Kidney glomerular epithelial cell (primary cell): ENCODE data around the gene RYR3.
A peak's percentile ranks its signal among the peaks of the same experiment; 100 is the strongest.
"Not testable (repeated sequence)": the region's sequence is repeated elsewhere in the genome, so short reads cannot be mapped to it uniquely, and the experiment has no call there.

Experiments
- DNase-seq: peaks from one replicate; lab custom pipeline; 2025; lab: John Stamatoyannopoulos, UW

Gene RYR3

GRCh38 chr15:33506781-33507296 is 196.1 kb downstream of the RYR3 start:
- DNase-seq, result peak; percentile 28

- no peak for DNase-seq
Observed at GRCh38 chr15:33508703-33509102, 197.9 kb downstream of the RYR3 start.

DNA sequence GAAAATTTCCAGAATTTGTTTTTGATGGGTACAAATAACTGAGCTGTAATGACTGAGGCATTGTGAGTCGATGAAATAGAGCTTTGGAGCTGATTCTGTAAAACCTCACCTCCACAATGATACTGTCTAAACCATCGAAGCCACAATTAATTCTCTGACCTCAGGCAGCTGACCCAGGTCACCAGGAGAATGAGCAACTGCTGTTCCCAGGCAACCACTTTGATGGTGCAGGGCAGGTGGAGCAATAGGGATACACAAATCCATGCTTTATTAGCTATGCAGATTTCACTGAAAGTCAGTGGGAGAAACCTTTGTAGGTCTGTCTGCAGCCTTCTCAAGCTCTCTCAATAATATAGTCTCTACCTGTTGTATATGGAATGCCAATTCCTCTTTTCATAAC is 204.4 kb downstream of the RYR3 start:
- DNase-seq, result no peak

DNA sequence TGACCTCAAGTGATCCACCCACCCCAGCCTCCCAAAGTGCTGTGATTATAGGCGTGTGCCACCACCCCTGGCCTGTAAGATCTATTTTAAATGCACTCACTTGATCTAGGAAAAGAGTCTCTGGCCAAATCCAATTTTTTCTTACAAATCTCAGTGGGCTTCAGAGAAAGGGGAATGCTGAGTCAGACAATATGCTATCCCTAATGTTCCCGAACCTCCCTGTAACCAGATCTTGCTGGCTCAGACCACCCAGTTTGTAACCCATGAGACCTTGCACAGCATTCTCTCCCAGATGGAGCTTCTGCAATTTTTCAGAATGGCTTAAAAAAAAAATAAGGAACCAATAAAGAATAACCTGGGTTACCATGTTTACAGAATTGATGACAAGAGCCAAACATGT is 205.8 kb downstream of the RYR3 start:
- DNase-seq, result no peak

- no peak for DNase-seq
Observed at GRCh38 chr15:33517944-33518343, 207.2 kb downstream of the RYR3 start.

- DNase-seq, result no peak
Observed at GRCh38 chr15:33518421-33518820, 207.7 kb downstream of the RYR3 start.

GRCh38 chr15:33524274-33524673 is 213.5 kb downstream of the RYR3 start:
- no peak for DNase-seq

- no peak for DNase-seq
Observed at GRCh38 chr15:33526532-33526931, 215.8 kb downstream of the RYR3 start.

DNA sequence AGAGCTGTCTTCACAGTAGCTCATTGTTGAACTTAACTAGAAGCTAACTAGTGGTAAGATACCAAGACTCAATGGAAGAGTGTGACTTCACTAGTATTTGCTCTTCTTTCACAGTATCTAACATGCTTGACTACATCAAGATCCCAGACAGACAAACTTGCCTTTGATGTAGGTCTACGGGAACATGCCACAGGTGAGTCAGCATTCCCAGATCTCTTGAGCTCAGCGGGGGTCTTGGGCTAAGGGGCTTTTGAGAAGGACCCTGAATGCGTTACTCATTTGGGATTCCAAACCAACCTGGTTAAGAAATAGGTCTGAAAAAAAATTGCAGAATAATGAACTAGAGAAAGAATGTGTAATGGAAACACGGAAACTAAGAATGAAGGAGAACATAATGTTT is 222.4 kb downstream of the RYR3 start:
- no peak for DNase-seq

GRCh38 chr15:33534642-33535041 is 223.9 kb downstream of the RYR3 start:
- no peak for DNase-seq

GRCh38 chr15:33535135-33535534 is 224.4 kb downstream of the RYR3 start:
- DNase-seq, result no peak

- DNase-seq, result no peak
Observed at GRCh38 chr15:33539825-33540573, 229.2 kb downstream of the RYR3 start.

DNA sequence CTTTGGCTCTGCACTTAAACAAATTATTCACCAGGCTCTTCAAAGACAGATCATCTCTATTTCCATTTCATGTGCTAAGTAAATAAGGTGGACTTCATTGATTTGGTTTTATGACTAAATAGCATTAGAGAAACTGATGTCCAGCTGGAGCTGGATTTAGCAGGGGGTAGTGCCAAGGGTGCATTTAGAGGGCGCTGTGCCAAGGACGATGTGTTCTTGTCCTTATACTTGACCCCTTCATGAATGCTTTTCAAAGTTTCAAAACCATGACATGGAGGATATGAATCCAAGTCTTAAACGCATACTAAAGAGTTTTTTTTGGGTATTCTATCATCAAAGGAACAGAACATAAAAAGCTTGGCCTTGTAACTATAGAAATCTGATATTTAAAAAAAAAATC is 233.2 kb downstream of the RYR3 start:
- DNase-seq, result no peak

- DNase-seq, result no peak
Observed at GRCh38 chr15:33545866-33546265, 235.1 kb downstream of the RYR3 start.

DNA sequence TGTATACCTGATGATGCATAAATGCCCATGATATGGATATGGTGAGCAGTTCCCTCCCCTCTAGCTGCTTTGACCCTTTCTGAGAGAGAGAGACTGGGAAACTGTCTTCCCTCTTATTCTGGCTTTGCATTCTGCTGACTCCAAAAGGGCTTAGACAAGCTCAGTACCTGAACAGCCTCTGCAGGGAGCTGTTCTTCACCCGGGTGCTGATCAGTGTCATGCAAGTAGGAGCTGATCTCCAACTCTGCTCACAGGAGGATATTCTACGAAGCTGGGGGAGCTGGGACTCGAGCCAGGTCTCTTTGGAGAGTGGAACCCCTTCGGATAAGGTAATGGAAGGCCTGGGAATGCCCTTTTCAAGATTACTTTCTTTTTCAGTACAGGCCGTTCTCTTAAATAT is 237.1 kb downstream of the RYR3 start:
- DNase-seq, result peak; percentile 71

GRCh38 chr15:33551860-33552259 is 241.1 kb downstream of the RYR3 start:
- DNase-seq, result no peak

- DNase-seq, result no peak
Observed at GRCh38 chr15:33553157-33553556, 242.4 kb downstream of the RYR3 start.

- DNase-seq, result peak; percentile 48
Observed at GRCh38 chr15:33559207-33559890, 248.6 kb downstream of the RYR3 start.

GRCh38 chr15:33561407-33561806 is 250.6 kb downstream of the RYR3 start:
- DNase-seq, result no peak

- no peak for DNase-seq
Observed at GRCh38 chr15:33561967-33562366, 251.2 kb downstream of the RYR3 start.

DNA sequence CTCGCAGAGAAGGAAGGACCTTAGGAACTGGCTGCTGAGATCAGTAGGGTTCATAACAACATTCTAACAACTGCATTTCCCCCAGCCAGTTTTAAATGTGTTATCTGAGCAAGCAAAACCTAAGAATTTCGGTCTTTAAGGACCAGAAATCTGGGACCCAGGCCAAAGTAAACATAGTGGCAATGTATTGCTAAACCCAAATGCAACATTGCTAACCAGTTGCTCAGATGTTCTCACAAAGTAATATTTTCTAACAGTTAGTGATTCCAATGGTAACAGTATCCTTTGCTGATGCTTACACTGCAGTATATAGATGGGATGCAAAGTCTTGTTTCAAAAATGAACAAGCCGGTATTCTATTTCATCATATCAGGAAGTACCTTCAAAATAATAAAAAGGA is 254.3 kb downstream of the RYR3 start:
- DNase-seq, result peak; percentile 1

DNA sequence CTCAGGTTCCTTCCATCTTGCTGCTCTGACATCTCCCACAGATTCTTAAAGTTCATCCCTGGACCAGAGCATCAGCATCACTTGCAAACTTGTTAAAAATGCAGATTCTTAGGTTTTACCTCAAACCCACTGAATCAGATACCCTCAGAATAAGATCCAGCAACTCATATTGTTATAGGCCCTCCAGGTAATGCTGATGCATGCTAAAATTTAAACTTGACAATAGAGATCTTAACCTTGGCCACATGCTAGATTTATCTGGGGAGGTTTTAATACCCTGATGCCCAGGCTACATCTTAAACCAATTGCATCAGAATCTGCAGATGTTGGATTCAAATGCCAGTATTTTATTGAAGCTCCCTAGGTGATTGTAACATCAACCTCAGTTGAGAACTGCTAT is 256.9 kb downstream of the RYR3 start:
- DNase-seq, result no peak

GRCh38 chr15:33569036-33569435 is 258.3 kb downstream of the RYR3 start:
- DNase-seq, result no peak

DNA sequence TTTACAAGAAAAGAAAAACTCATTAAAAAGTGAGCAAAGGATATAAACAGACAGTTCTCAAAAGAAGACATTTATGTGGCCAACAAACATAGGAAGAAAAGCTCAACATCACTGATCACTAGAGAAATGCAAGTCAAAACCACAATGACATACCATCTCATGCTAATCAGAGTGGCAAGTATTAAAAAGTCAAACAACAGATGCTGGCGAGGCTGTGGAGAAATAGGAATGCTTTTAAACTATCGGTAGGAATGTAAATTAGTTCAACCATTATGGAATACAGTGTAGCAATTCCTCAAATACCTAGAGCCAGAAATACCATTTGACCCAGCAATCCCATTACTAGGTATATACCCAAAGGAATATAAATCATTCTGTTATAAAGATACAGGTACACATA is 267.1 kb downstream of the RYR3 start:
- not testable (repeated sequence) for DNase-seq
